GM19468 (cell line): ENCODE data around the gene PRR14.
"Not testable (repeated sequence)": the region's sequence is repeated elsewhere in the genome, so short reads cannot be mapped to it uniquely, and the experiment has no call there.

Experiments
- ATAC-seq: cut with Tn5 transposase; IDR thresholded peaks from one replicate; pipeline ENCODE4 v1.9.1; 2021; ENCODE audit warnings: mild to moderate bottlenecking, moderate library complexity, moderate number of reproducible peaks; ENCODE audit not compliant: unreplicated experiment; ENCODE audit errors: extremely low read depth

The PRR14 gene

DNA sequence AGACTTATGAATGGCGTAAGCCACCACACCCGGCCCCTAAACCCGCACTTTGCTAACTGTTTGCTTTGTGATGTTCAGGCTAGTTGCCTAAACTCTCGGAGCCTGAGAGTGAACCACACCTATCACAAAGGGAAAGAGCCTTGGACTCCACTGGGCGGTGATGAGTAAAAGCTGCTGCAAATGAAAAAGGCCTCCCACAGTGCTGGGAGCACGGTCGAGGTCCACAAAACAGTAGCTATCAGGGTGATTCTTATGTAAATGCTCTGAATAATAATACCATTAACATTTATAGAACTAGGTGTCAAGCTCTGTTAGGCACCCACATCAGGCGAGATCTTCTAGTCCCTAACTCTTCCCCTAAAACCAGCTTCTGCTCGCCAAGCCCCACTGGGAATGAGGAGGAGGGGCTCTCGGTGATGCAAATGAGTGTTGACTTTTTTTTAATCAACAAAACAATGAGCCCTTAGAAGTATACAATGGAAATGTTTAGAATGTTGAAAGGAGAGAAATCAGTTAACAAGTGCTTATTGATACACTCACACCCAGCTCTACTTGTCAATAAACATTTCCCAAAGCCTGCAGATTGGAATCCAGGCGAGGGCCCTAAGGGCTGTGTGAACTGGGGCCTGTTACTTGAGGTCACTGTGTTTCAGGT is 27.3 kb downstream of the PRR14 start:
- no peak for ATAC-seq

DNA sequence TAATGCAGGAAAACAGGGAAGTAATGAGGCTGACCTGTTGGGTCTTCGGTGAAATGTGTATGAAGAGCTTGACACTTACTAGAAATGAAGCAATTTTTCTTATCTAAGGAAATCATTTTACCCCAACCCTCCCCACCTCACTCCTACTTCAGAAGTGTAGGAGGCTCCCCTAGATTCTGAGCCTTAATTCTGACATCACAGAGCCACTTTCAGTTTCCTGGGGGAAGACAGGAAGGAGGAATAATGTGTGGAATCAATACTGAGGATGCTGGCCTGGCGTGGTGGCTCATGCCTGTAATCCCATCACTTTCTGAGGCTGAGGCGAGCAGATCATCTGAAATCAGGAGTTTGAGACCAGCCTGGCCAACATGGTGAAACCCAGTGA is 27.8 kb downstream of the PRR14 start:
- ATAC-seq = no peak

DNA sequence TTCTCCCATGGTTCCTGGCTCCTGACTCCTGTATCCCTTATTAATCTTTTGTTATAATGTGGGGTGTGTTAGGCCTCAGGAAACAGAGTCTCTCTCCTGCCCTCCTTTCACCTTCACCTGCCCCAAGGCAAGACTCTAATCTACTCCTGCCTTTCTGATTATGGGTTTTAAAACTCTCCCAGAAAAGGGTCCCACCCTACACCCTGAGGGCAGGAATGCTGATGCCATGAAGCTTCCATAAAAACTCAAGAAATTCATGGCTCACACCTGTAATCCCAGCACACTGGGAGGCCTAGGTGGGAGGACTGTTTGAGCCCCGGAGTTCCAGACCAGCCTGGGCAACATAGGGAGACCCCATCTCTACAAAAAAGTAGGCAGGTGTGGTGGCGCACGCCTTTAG is 29.6 kb downstream of the PRR14 start:
- no peak for ATAC-seq

DNA sequence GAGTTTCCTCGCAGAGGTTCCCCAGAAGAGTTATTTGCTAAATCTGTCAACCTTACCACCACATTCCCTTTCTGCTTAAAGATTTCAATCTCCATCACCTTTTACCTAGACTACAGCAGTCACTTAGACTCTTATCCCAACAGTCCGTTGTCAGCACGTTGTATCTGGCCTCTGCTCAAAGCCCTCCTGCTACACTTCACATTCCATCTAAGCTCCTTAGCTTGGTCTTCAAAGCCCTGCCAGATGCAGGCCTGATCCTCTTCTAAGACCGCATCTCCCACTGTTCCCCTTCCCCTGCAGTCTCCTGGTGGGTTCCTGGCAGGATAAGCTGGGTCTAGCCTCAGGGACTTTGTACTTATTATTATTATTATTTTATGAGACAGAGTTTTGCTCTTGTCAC is 37.9 kb downstream of the PRR14 start:
- ATAC-seq = no peak

DNA sequence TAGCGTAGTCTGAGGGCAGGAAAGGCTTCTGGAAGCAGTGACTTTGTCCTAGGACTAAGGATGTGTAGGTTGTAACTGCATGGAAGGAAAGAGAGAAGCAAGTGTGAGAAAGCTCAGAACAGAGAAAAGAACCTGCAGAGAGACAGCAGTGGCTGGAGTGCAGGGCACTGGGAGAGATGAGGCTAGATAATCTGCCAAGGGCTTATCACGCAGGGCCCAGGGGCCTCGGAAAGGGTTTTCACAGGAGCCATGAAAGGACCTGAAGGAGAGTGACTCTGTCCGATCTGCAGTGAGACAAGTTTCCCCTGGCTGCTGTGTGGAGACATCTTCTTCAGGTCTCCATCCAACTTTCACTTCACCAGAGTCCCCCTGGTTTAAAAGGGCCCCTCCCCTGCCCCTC is 41.1 kb downstream of the PRR14 start:
- no peak for ATAC-seq

DNA sequence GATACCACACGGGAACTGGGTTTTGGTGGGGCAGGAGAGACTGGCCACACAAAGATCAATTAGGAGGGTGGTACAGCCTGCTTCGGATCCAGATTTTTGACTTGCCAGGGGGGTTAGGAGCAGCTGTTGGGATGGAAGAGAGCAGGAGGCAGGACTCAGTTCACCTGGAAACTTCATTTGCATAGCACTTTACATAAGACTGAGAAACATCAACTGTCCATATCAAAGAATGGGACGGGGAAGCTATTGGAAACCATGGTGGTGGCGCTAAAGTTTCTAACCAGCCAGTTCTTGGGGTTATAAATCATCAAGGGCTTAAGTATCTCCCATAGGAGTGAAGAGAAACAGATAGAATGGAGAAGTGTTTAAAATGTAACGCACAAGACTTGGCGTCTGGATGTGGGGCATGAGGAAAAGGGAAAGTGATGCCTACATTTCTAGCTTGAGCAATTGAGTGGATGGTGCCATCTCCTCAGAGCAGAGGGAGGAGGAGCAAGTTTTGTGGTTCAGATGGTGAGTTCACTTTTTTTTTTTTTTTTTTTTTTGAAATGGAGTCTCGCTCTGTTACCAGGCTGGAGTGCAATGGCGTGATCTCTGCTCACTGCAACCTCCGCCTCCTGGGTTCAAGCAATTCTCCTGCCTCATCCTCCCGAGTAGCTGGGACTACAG is 41.8 kb downstream of the PRR14 start:
- ATAC-seq = no peak

DNA sequence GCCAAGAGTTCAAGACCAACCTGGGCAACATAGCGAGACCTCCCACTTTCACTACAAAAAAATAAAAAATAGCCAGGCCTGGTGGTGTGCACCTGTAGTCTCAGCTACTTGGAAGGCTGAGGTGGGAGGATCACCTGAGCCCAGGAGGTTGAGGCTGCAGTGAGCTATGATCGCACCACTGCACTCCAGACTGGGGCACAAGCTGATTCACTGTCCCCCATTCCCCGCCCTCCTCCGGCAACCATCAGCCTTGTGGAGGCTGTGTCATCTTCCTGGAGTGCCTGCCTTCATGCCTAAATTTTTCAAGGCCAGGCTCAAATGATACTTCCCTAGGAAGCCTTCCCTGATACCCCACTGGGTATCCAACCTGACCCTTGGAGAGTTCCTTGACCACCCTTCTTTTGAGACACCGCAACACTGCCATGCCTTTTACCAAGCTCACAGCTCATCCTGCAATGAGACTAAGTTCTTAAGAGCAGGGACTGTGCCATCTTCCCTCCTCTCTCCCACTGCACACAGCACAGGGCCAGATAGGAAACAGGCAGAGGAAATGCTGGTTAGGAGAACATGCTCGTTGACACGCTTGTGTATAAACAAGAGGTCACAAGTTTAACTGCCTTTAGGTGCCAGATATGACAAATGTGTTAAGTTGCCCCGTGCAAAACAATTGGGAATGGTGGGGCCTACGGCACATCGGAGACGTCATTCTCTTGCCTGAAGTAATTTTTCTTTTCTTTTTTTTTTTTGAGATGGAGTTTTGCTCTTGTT is 44.4 kb downstream of the PRR14 start:
- ATAC-seq = no peak

DNA sequence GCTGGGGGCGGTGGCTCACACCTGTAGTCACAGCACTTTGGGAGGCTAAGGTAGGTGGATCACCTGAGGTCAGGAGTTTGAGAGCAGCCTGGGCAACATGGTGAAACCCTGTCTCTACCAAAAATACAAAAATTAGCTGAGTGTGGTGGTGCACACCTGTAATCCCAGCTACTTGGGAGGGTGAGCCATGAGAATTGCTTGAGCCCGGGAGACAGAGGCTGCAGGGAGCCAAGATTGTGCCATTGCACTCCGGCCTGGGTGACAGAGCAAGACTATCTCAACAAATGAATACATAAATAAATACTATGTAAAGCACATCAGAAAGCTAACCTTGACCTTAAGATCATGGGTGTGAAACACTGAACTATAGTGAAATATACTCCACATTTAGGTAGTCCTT is 45.9 kb downstream of the PRR14 start:
- not testable (repeated sequence) for ATAC-seq

DNA sequence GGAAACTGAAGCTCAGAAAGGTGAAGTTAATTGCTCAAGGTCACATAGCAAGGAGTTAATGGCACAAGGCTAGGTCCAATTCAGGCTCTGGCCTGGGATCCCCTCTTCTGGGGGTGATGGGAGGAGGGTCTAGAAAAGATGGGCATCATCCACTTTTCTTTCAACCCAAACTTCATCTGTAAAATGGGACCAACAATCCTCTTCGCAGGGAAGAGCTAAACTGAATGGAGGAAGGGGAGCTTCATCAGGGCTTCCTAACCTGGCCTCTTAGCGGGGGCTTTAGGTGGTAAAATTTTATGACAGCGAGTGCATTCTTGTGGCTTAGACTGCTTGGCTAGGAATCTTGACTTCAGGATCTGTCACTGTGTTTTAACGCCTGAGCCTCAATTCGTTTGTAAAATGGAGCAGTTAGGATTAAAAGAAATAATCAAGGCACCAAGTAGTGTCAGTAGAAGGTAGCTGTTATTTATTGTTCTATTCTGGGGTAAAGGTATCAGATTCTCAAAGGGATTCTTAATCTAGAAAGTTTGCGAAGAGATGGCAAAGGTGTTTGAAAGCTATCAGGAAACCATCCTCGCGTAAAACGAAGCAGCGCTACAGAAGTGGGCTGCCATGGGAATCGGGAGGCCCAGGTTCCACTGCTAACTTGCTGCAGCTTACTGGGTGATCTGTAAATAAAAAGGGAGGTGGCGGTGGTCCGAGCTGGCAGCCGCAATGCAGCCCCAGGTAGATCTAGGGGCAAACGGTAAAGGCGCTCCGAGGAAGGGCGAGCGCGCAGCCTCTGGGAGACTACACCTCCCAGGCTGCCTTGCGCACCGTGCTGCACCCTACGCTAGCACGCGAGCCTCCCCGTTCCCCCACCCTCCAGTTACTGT is 46.7 kb downstream of the PRR14 start:
- peak; percentile 65 for ATAC-seq

DNA sequence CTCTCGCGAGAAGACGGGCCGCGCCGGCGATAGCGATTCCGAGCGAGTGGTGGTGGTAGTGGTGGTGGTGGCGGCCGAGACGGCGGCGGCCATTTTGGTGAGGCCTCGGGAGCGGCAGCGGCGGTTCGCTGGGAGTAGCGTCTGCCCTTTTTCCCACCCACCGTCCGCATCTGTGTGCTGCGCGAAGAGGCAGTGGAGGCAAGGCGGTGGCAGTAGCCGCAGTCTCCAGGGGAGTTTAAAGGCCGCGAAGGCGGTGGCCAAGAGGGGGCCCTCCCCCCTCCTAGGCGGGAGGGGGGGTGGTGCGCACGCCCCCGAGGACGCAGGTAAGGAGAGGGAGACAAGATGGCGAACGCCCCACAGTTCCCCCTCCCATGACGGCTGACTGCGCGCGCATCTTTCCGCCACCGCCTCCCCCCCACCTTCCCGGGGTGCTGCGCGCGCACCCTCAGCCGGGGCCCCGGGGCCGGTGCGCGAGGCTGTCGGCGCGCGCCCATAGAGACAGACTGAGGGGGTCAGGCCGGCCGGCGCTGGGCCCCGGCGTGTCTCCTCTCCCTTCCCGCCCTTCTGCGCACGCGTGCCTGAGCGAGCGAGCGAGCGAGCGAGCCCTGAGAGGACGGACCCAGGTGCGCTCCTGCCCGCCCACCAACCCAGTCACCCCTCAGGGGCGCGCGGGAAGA is 47.5 kb downstream of the PRR14 start:
- ATAC-seq = peak; percentile 23

DNA sequence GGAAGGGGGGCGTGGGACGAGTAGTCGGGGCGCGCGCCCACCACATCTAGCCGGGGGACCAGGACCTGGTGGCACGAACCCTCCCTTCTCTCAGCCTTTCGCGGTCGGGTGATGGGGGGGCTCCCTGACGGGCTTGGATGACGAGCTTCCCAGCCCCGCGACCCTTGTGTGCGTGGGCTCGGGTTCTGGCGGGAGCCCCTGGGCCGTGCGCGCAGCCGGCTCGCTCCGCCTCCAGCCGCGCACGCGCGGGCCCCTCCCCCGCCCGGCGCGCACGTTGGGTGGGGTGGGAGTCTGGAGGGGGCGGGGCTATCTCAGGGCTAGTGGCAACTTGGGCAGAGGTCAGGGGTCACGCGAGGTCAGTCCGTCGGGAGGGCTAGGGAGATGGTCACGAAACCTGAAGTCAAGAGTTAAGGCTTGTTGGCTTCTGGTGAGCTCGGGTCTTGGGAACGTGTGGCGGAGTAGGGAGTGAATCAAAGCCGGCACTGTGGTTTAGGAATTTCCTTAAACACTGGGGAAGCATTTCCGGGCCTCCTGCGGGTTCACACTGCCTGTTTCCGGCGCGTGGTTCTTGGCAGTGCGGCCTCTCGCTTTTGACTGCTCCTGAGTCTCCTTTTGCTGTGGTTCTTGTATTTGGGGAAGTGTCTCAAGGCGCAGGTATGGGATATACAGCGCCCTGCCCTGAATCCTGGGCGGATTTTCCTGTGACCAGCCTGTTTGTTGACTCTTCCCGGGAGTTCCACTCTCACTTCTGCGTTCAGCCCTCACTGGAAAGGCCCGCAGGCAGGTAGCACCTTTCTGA is 48.3 kb downstream of the PRR14 start, which contains the start of gene SRCAP:
TSS of gene SRCAP (plus strand) at position 356 of the 799 bp plus-strand sequence. CDS start 1,654 bp downstream, outside the sequence.
- ATAC-seq = no peak

DNA sequence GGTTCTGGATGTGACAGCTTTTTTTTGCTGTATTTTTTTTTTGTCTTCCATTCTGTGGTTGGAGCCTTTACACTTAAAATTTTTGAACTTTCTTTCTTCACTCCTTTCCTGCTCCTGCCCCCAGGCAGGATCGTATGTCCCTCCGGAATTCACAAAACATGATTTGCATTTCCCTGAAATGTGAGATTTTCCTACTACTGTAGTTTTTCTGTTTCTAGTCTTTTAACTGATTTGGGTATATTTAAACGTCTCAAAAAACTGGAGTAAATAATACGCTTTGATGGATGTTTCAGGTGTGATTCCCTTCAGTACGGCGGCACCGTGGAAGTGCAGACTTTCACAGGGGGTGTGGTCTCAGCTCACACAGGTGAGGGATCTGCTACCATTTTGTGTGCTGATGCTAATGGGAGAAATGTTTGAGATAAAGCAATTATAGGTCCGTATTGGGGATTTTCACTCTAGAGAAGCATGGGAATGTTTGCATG is 48.9 kb downstream of the PRR14 start:
- no peak for ATAC-seq

DNA sequence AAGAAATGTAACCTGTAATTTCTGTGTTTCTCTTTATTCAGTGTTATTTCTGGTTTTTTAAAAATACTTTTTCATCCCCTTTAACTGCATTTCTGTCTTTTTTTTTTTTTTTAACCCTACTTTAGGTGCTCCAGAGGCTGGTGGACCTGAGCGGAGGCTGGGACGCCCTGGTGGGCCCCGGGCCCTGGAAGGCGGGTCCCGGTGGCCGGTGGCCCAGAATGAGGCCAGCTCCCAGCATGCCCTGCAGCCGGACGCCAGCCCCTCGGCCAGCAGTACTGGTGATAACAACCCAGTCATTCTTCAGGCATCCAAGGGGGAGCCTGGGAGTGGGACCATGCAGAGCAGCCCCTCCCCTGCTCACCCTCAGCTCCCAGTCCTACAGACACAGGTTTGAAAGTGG is 49.7 kb downstream of the PRR14 start:
- no peak for ATAC-seq

DNA sequence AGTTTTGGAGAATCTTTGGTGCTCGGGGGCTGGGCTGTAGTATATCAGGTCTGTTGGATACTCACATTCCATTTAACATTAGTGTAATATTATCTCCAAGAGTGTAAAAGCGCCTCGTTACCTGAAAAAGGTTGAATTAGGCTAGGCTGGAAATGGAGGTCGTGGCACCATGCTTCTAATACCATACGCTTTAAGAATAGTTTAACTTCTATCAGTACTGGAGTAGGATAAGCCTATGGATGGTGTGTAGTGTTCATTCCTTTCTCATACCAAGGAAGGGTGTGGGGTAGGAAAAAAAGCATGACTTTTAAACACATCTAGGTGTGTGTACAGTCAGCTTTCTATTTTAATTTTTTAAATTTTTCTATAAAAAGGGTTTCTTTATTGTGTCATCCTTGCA is 50.2 kb downstream of the PRR14 start:
- ATAC-seq = no peak

DNA sequence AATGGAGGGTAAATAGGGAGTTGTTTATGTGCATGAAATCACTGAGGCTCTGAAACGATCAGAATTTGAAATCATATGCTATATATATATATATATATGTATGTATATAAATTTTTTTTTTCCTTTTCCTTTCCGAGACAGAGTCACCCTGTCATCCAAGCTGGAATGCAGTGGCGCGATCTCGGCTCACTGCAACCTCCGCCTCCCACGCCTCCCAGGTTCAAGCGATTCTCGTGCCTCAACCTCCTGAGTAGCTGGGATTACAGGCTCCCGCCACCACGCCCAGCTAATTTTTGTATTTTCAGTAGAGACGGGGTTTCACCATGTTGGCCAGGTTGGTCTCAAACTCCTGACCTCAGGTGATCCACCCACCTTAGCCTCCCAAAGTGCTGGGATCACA is 52.3 kb downstream of the PRR14 start:
- ATAC-seq = not testable (repeated sequence)

DNA sequence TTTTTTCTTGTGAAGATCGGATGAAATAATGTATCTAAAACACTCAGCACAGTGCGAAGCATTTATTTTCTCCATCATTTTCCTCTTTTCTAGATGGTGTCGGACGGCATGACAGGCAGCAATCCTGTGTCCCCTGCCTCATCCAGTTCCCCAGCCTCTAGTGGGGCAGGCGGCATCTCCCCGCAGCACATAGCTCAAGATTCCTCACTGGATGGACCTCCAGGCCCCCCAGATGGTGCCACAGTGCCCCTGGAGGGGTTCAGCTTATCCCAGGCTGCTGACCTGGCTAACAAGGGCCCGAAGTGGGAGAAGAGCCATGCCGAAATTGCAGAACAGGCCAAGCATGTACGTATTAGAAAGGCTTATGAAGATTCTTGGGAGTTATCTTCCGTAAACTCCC is 53.2 kb downstream of the PRR14 start:
- no peak for ATAC-seq
